ENCODE results near the gene MDM1.

MDM1 gene

DNA sequence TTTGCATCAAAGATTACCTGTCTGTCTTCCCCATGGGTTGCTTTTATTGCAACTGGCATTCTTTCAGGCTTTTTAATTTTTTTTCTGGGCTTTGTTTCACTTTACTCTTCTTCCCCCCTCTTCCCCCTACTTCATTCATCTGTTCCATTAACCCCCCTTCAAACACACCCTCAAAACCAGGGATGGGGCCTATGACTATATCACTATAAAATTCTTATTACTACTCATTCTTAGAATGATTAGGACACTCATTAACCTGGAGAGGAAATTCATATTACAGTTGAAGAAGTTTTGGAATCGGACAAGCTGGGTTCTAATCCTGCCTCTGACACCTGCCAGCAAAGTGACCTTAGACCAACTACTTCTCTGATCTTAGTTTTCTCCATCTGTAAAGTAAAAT is 24.8 kb upstream of the MDM1 start:
- DNase-seq (ENCODE audit: low read depth): no peak

DNA sequence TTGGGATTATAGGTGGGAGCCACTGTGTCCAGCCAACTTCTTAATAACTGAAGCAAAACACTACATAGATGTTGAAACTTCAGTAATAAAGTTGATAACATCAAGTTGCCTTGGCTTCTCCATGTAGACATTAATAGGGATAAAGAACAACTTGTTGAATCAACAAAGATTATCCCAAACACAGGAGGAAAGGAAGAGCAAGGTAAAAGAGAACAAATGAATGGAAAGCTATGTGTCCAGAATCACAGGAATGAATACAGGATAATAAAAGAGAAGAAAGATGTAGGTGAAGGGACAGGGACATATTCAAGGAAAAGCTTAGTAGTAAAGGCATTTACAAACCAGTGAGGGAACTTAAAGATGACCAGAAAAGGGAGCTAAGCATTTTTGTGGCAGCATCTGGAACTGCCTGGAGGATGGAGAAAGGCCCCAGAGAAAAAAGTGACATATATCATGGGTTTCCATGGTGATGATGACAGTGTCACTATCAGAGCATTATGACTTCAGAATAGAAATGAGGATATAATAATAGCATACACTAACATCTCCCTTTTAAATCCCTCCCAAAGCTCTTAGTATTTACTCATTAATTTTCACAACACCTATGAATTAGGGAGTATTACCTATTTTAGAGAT is 24.0 kb upstream of the MDM1 start:
- DNase-seq (ENCODE audit: low read depth): no peak

DNA sequence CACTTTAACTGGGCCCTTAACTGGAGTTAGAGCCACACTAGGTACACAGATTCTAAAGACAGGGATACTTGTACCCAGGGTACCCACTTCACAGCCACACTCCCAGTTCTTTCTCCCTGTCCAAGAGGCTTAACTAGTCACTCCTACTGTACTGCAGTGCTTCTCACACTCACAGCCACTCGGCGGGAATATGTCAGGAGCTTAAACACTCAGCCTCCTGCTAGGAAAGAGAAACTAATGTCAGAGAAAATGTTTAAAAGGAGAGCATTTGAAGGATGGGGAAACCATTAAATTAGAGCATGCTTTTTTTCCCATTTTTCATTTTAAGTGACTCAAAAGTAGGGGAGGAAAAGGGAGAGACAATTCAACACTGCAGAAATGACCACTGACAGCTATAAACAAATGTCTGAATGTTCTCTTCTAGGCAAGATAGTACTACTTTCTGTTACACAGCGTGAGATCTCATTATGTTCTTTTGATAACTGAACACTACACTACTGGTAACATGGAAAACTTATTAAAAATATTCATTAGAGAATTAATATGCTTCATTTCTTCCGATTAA is 22.9 kb upstream of the MDM1 start:
- no peak for DNase-seq (ENCODE audit: low read depth)

DNA sequence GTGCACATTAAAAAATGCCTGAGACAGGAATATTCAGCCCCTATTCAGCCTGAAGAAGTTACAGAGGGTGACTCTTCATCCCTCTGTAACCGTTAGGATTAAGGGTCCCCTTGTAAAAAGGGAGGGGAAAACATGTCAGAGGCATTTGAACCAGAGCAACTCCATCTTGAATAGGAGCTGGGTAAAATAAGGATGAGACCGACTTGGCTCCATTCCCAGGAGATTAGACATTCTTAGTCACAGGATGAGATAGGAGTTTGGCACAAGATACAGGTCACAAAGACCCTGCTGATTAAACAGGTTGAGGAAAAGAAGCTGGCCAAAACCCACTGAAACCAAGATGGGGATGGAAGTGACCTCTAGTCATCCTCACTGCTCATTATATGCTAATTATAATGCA is 19.9 kb upstream of the MDM1 start:
- DNase-seq (ENCODE audit: low read depth): no peak

DNA sequence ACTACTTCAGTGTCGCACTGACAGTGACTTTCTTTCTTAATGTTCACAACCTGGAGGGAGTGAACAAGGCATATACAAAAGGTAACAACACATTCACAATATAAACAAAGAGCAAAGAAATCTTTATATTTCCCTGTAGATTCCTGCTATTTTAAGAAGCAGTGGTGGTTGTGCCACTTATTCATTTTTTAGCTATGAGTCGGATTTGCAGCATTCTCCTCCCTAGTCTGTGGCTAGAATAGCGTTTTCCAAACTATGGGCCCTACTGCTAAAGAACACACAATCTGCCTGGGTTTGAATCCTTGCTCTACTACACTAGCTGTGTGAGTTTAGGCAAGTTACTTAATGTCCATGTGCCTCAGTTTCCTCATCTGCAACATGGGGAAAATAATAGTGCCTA is 18.6 kb upstream of the MDM1 start:
- DNase-seq (ENCODE audit: low read depth): no peak

DNA sequence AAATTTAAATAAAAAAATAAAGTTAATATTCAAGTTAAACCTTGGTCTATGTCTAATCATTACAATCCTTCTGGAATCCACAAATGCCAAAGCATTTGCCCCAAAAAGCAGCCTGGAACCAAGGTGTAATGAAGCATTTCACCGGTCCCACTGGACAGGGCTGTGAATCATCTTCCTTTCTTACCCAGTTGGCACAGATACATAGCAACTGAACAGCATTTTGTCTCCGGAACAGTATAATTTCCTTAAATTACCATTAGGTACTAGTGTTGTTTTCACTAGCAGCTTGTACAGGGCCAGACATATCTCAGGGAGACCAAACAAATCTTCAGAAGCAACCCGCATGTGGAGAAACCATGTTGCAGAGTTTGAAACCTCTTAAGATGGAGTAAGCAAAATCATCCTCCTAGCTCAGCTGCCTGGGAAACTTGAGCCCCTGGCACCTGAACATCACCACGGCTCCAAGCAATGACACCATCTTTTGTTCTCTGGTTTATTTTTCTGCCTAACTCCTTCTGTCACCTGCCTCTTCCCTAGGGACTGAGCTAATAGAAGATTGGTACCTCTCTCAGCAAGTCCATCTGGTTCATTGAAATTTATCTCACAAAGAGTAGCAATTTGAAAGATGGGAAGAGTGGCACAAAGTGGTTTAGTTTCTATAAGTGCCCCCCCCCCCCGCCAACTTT is 17.9 kb upstream of the MDM1 start:
- DNase-seq (ENCODE audit: low read depth): no peak

DNA sequence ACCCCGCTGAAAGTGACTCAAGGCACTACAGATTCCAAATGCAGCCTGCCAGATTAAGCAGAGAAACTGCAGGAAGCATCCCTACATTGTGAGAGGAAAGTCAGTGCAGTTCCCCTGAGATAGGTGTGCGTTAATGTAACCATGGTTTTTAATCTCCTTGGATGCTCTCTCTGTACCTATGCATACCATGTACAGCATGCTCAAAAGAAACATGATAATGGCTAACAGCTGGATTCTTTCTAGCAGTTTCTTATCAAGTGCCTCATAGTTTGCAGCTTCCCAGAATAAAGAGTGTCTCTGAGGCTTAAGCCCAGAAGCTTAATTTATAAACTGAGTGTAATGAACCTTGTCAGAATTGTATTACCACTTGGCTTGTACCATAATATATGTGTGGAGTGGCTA is 17.1 kb upstream of the MDM1 start:
- no peak for DNase-seq (ENCODE audit: low read depth)

DNA sequence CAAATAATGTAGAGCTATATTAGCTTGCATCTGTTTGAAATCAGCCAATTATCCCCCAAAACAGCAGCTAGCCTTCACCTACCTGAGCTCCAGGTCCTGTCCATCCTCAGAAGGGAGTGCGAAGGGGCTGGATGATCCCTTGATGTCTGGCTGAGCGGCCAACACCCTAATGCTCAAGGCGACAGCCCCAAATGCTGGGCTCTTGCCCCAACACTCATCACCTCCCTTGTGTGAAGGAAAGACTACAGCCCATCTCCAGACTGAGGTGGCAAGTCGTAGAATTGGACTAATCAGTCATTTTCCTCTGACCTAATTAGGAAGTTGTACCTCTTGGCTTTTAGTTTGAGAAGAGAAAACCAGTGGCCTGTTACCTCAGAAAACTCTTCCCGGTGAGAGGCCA is 16.3 kb upstream of the MDM1 start:
- no peak for DNase-seq (ENCODE audit: low read depth)

DNA sequence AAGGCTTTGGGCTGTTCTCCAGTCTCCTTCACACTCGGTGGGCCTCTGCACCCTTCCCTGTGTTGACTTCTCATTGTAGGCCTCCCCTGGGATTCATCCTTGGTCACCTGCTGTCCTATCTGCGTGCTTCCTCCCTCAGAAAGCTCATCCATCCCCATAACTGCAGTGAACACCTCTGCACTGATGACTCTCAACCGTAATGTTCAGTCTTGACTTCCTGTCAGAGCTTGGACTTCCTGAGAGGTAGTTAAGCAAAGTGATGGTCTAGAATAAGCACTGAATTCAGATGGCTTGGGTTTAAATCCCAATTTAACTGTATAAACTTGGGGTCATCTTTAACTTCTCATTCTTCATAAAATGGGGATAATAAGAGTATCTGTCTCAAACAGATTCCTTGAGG is 13.6 kb upstream of the MDM1 start:
- DNase-seq (ENCODE audit: low read depth): no peak

DNA sequence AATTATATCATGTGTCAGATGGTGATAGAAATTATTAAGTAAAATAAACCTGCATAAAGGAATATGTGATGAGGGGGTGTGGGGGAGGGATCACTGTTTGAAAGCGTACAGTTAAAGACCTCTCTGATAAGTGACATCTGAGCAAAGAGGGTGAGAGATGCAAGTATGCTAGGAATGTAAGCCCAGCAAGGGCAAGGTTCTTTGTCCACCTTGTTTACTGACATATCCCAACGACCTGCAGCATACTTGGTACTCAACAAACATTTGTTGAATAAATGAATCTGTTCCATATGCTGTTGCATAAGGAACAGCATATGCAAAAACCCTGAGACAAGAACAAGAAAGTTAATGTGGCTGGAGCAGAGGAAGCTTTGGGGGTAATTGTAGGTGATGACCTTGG is 12.0 kb upstream of the MDM1 start:
- DNase-seq (ENCODE audit: low read depth): no peak

DNA sequence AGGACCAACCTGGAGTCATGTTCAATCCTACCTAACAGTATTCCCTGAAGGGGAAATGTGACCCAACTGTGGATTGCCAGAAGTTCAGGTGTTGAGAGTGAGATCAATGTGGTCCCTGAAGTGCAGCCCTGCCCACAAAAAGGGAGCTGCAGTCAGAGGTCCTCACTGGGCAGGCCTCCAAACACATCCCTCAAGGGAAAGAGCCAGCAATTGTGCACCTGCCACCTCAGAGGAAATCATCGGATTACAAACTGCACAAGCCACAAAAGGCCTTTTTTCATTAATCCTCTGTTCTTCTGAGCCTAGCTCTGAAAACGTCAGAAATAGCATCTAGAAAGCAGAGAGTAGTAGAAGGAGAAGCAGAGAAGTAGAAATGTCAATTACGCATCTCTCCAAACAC is 10.8 kb upstream of the MDM1 start:
- DNase-seq (ENCODE audit: low read depth): no peak

DNA sequence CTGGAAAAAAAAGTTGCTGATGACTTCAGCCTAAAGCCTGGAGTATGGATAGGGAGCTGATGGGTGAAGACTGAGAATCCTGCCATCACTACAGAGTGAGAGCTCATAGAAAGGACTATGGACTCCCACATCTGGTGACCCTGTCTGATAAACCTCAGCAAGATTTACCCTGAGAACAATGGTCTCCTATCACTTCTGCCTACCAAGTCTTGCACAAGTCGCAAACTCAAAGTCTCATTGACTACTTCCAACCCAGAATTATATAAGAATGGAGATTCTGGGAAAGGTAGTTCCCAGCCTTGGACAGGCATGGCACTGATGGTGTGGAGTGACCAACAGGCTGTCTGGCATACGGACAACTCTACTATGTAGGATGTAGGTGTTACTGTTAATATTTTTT is 9.7 kb upstream of the MDM1 start:
- no peak for DNase-seq (ENCODE audit: low read depth)

DNA sequence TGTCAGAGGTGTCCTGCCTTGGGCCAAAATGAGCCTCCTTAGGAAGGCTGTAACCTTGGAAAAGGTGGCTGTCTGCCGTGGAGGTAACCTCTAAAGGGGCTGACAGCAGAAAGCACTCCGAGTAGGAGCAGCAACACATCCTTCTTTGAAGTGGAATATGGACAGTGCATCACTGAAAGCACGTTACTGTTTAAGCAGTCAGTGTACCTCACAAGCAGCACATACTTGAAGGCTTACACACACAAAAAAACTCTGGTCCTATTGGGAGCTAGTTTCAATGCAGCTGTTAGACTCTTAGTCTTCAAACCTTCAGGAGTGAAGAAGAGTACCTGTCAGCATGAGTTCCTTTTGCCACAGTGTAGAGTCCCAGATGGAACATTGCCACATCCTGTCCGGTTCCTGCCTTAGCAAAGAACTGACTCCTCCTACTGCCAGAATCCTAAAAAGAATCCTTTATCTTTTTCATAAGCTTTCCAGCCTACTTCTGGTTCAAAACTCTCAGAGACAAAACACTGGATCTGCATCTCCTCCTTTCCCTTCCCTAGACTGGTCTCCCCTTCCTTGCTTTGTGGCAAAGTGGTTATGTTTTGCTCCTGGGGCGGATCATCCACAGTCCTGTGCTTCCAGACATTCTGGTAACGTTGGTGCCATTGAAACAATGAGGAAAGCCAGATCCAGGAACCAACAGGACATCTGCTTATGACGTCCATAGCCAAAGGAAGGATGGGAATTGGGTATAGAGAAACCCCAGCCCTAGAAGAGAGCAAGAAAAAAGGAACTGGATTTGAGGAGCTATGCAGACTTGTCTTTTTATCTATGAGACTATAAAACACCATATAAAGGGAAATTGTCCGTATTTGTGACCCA is 8.5 kb upstream of the MDM1 start:
- DNase-seq (ENCODE audit: low read depth): no peak

DNA sequence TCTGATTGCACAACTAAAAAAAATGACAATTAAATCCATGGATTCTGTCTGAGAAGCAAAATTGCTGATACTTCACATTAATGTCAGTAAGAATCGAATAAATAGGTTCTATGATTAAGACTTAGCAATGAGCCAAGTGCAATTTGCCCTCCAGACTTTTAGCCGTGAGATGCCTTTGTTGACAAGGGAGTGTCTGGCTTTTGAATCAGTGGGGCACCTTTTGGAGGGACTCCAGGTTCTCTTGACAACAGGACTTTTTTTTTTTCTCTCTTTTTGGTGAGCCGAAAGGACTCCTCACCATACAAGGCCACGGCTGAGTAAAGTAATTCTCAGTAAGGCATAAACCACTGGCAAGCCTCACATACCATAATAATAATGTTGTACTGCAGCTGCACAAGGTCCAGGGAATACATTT is 4.7 kb upstream of the MDM1 start:
- no peak for DNase-seq (ENCODE audit: low read depth)

DNA sequence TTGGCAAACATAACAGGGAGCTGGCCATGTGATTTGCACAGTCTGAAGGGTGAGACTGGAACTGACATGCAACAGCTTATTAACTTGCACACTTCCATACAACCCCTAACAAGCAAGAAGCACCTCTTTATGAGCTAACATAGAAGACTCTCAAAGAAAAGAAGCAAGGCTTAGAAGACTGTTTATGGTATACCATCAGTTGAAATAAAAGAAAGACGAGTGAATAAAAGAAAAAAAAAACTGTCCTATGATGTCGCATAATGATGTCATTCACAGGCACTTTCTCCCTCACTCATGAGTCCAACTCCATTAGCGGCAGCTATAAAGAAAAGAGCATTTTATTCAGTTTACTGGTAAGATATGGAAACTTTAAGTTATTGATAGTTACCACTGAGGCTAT is 3.3 kb upstream of the MDM1 start:
- no peak for DNase-seq (ENCODE audit: low read depth)

DNA sequence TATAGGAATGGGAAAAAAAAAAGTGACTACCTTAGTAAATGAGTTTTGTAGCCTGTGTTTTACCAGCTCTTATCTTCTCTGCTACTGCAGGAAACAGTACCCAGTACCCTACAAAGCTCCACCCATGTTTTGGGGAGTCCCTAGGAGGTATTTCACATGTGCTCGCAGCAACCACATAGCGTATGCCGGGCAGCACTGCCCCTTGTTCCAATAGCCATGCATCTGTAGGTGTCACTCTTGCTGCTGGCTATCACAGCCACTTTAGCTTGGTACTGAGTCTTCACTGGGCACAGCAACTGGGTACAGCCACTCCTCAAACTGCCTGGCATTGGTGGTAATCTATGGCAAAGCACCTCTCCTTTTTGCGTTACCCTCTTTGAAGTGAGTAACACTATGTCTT is 2.0 kb upstream of the MDM1 start:
- no peak for DNase-seq (ENCODE audit: low read depth)

DNA sequence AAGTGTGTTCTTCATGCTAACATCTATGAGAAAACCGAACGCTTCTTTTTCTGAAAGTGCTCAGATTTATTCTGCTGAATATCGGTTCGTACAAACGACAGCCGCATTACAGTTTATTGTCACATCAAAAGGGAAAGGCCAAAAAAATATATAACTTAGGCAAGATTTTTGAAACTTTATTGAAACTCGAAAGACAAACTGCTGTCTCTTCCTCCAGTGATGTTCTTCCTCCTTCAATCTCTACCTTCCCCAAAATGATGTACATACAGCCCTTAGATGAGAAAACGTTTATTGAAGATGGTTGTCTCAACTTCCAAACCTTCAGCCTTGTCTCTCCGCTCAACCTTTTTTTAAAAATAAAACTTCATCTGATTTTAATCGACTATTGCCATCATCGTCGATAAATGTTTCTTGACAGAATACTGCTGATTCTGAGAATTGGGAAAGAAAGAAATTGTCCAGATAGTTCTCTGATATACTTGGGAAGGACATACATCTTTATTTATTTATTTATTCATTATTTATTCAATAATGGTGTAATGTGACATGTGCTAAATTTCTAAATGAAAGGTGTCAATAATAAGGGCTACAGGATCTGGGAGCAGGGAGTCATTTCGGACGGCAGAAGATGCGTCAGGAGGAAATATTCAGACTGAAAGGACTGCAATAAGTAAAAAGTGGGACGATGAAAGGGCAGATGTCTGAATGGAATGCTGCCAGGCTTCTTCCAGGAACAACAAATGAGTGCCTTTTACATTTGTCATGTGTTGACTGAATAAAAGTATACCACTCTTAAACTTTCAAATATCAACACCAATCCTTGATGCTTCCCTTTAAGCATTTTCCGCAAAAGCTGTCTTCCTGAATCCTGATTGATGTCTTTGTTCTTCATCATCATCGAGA is 817 bp upstream of the MDM1 start:
- DNase-seq (ENCODE audit: low read depth): no peak

DNA sequence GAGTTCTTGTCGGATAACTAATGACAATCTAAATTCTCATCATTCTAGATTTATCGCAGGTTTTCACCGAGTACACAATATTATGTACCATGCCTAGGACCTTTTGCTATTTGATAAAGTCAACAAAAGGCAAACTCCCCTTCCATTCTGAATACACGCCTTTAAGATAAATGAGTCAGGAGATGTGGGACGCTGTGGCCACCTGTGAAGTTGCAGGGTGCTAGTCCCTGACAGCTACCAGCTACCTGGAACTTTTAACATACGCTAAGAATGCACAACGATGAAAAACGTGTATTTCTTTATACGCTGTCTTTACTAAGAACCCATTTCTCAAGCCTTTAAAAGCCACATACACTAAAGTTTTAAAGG is 678 bp downstream of the MDM1 start:
- no peak for DNase-seq (ENCODE audit: low read depth)

DNA sequence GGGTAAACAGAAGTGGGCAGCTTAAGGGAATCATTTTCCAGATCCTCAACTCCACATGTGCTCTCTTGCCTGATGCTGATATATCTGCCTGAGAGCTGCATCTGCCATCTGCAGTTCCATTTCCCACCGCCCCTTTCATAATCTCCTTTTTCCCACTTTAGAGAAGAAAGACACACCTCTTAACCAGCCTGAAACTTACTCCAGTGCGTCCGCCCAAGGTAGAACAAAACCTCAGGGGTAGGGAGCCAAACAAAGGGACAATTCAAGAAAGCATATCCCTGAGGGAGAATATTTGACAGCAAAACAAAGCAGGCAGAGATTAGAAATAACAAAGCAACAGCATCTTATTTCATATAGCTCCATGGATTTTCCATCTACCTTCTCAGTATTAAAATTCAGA is 4.3 kb downstream of the MDM1 start:
- DNase-seq (ENCODE audit: low read depth): no peak

DNA sequence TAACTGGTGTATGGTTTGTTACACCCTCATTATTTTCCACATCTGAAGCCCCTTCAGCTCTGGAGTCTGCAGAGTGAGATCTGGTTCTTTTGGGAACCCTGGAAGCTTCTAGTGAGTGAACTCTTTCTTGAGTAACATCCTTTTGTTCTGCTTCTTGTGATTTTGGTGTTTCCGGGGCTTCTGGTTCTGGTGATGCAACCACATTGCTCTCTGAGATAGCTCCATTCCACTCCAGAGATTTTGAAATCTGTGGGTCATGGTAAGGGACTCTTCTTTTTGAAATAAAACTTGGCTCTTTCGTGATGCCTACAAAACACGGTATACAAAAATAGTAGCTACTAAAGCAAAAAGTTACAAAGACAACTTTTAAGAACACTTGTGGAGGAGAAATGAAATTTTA is 5.4 kb downstream of the MDM1 start:
- DNase-seq (ENCODE audit: low read depth): no peak

DNA sequence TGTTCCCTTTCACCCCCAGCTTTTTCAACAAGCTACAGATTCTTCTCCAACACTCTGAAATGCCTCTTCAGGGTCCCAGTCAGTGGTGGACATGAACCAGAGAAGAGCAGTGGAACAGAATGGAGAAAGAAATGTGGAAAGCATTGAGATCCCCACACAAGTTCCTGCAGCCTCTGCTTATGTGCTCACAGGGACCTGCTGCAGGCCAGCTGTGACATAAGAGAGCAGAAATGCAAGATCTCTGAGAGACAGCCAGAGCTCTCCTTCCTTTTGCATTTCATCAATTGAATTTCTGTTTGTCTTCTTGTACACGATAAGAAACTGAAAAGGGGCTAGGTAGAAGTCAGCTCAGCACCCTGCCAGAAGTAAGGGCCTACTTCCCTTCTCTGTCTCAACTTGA is 6.2 kb downstream of the MDM1 start:
- DNase-seq (ENCODE audit: low read depth): no peak

DNA sequence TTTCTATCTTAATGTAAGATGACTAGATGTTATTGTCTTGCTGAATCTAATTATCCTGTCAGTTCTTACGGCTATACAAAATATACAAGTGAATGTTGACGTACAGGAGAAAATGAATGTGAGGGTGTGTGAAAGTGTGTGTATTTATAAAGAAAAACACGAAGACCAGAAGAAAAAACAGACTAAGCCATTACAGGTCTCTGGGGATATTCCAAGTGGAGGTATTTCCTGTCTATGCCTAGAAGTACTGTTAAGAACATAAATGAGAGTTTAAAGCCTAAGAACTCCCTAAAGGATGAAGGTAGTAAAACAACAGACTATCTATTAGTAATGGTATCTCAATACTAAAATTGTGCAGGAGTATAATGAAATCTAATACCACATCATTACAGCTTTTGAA is 7.6 kb downstream of the MDM1 start:
- no peak for DNase-seq (ENCODE audit: low read depth)

Measured in stromal cell of bone marrow (primary cell).